ENCODE data around the gene SSC5D. TPM values are rescaled to one million over a fixed set of nuclear protein-coding genes. Genes with fewer than 3 reads are reported as not detected.

The SSC5D gene
- total and polyA plus RNA-seq, 2 of the 4 experiments (the other 2 are of a cell fraction): 1.4 to 19.1 TPM

GRCh38 chr19:55455576-55456235, 32.5 kb upstream of the SSC5D start:
- no peak overlapping the region for H2AK9ac ChIP-seq (replicated peaks; ENCODE audit: low read depth, low read length, poor library complexity)
- H3K4me1 ChIP-seq (ENCODE audit: control insufficient read depth, insufficient read depth, low read length): peaks cover 5% of the 10 kb centered on the region; the same call in 1 of the 2 replicates
- intact Hi-C loops (cut with micrococcal nuclease): no loop called here
- no peak overlapping the region for H3K18ac ChIP-seq (ENCODE audit: low read depth, low read length)
- peaks cover 15% of the 10 kb centered on the region for H3K27me3 ChIP-seq (ENCODE audit: control insufficient read depth, insufficient read depth, low read length)
- no peak overlapping the region for H2AFZ ChIP-seq (replicated peaks; ENCODE audit: low read length, poor library complexity)
- no peak overlapping the region for H4K8ac ChIP-seq (ENCODE audit: low read depth in 2 of 2, low read length in 2 of 2)
- H3K23ac ChIP-seq (ENCODE audit: low read depth, low read length): no peak overlapping the region
- H4K5ac ChIP-seq (ENCODE audit: low read depth, low read length): no peak overlapping the region
- H3K79me1 ChIP-seq (ENCODE audit: low read depth in 1 of 2, low read length in 2 of 2): peaks cover 0 to 16% of the 10 kb centered on the region in 2 experiments; a peak in 2 of 4 replicates
- peaks cover 28% of the 10 kb centered on the region for H4K20me1 ChIP-seq (ENCODE audit: insufficient read depth, low read length)
- no peak overlapping the region for H3K27ac ChIP-seq (ENCODE audit: insufficient read depth, low read length)
- no peak overlapping the region for H2AK5ac ChIP-seq (ENCODE audit: low read depth, low read length)
- no peak overlapping the region for H3K56ac ChIP-seq (ENCODE audit: extremely low read depth, insufficient read depth, low read length)
- peaks cover 2% of the 10 kb centered on the region; the same call in 1 of the 2 replicates for H3K9me1 ChIP-seq (ENCODE audit: insufficient read depth, low read length)
- BruUV-seq (replicated peaks): no TSS peak
- DNase-seq: no peak
- TF ChIP-seq, protein P1, sequence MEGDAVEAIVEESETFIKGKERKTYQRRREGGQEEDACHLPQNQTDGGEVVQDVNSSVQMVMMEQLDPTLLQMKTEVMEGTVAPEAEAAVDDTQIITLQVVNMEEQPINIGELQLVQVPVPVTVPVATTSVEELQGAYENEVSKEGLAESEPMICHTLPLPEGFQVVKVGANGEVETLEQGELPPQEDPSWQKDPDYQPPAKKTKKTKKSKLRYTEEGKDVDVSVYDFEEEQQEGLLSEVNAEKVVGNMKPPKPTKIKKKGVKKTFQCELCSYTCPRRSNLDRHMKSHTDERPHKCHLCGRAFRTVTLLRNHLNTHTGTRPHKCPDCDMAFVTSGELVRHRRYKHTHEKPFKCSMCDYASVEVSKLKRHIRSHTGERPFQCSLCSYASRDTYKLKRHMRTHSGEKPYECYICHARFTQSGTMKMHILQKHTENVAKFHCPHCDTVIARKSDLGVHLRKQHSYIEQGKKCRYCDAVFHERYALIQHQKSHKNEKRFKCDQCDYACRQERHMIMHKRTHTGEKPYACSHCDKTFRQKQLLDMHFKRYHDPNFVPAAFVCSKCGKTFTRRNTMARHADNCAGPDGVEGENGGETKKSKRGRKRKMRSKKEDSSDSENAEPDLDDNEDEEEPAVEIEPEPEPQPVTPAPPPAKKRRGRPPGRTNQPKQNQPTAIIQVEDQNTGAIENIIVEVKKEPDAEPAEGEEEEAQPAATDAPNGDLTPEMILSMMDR (conservative IDR thresholded peaks at IDR 0.05; ENCODE audit: low read depth, low read length): no peak
- TF ChIP-seq MXI1 (IDR thresholded peaks at IDR 0.05; ENCODE audit: borderline replicate concordance, low read depth, low read length) (no peak), RCOR1 (IDR thresholded peaks at IDR 0.05; ENCODE audit: insufficient replicate concordance, low read length) (no peak), FOS (IDR thresholded peaks at IDR 0.05; ENCODE audit: low read depth, low read length) (no peak), RFX5 (IDR thresholded peaks at IDR 0.05; ENCODE audit: low read depth, low read length) (no peak), CHD1 (IDR thresholded peaks at IDR 0.05; ENCODE audit: low read depth, low read length) (no peak), MAZ (IDR thresholded peaks at IDR 0.05; ENCODE audit: borderline replicate concordance, low read depth, low read length) (no peak), SMC3 (IDR thresholded peaks at IDR 0.05; ENCODE audit: low read depth, low read length) (no peak), BHLHE40 (IDR thresholded peaks at IDR 0.05; ENCODE audit: low read depth, low read length) (no peak), MAFK (IDR thresholded peaks at IDR 0.05; ENCODE audit: low read depth, low read length) (no peak), POLR2A (IDR thresholded peaks at IDR 0.05; ENCODE audit: low read depth, low read length) (no peak), RAD21 (IDR thresholded peaks at IDR 0.05; ENCODE audit: low read length) (no peak), CEBPB (IDR thresholded peaks at IDR 0.05; ENCODE audit: low read depth, low read length) (no peak), NFE2L2 (IDR thresholded peaks at IDR 0.05; ENCODE audit: low read depth, low read length) (no peak)
- TF ChIP-seq, protein P2, sequence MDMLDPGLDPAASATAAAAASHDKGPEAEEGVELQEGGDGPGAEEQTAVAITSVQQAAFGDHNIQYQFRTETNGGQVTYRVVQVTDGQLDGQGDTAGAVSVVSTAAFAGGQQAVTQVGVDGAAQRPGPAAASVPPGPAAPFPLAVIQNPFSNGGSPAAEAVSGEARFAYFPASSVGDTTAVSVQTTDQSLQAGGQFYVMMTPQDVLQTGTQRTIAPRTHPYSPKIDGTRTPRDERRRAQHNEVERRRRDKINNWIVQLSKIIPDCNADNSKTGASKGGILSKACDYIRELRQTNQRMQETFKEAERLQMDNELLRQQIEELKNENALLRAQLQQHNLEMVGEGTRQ (IDR thresholded peaks at IDR 0.05; ENCODE audit: low read depth, low read length): no peak
- TF ChIP-seq, protein P3, sequence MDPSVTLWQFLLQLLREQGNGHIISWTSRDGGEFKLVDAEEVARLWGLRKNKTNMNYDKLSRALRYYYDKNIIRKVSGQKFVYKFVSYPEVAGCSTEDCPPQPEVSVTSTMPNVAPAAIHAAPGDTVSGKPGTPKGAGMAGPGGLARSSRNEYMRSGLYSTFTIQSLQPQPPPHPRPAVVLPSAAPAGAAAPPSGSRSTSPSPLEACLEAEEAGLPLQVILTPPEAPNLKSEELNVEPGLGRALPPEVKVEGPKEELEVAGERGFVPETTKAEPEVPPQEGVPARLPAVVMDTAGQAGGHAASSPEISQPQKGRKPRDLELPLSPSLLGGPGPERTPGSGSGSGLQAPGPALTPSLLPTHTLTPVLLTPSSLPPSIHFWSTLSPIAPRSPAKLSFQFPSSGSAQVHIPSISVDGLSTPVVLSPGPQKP (IDR thresholded peaks at IDR 0.05; ENCODE audit: borderline replicate concordance, low read depth, low read length): no peak
- no peak for ATAC-seq (ENCODE audit: low read depth)
- 94% methylated on average over 8 of the region's 11 CpGs; no CpG with 5 or more reads in 1 of the 2 experiments for WGBS, 2 experiments (ENCODE audit: extremely low coverage in 2 of 2, insufficient read length in 1 of 2)
- H3K9ac ChIP-seq (ENCODE audit: low read depth, low read length): no peak overlapping the region
- POLR2A ChIA-PET (ENCODE audit: unreplicated experiment): no interaction called here
- H2BK20ac ChIP-seq (ENCODE audit: low read depth, low read length): no peak overlapping the region
- dilution Hi-C loops (cut with HindIII; ENCODE audit: low sequenced_read_pairs, unreplicated experiment): no loop called here
- H3K4me2 ChIP-seq (ENCODE audit: low read depth, low read length): no peak overlapping the region
- H2BK5ac ChIP-seq (ENCODE audit: low read depth, low read length, poor library complexity, severe bottlenecking): no peak overlapping the region
- no peak overlapping the region for H3K4ac ChIP-seq (ENCODE audit: low read depth, low read length)
- CTCF ChIA-PET: no interaction called here
- no peak overlapping the region for H2BK15ac ChIP-seq (ENCODE audit: low read depth, low read length)
- H3K9me3 ChIP-seq (ENCODE audit: control insufficient read depth, insufficient read depth, low read length): no peaks in the 10 kb centered on the region
- H3K14ac ChIP-seq (replicated peaks; ENCODE audit: low read depth, low read length): no peak overlapping the region
- in situ Hi-C loops (cut with MboI; ENCODE audit: low sequenced_read_pairs): no loop called here
- H3K36me3 ChIP-seq (ENCODE audit: control insufficient read depth, insufficient read depth, low read length): no peaks in the 10 kb centered on the region; the same call in 1 of the 2 replicates
- H2BK120ac ChIP-seq (ENCODE audit: low read depth, low read length): no peak overlapping the region
- H3K4me3 ChIP-seq (ENCODE audit: insufficient read depth, low read depth, low read length): no peak overlapping the region
- no peak overlapping the region for H4K91ac ChIP-seq (ENCODE audit: insufficient read depth, low read depth, low read length)

Measured in IMR-90 (cell line).